Vagina (tissue), 2 donors: ENCODE data around the gene STARD3.

Source experiments
- POLR2A ChIP-seq, 2 donors: fragments of 450-650 bp; IDR thresholded peaks; one replicate each; pipeline ENCODE4 v1.6.1; 2017; ENCODE audit warnings: antibody characterized with exemption in 2 of 2, mild to moderate bottlenecking in 2 of 2, moderate library complexity in 2 of 2
- POLR2AphosphoS5 ChIP-seq, 2 donors: sonication (generic); formaldehyde crosslinking; IDR thresholded peaks; one replicate each; pipeline ENCODE4 v1.9.0; 2017; ENCODE audit warnings: antibody characterized with exemption in 2 of 2, mild to moderate bottlenecking in 2 of 2, low read depth in 1 of 2; ENCODE audit not compliant: insufficient read depth in 1 of 2

DNA sequence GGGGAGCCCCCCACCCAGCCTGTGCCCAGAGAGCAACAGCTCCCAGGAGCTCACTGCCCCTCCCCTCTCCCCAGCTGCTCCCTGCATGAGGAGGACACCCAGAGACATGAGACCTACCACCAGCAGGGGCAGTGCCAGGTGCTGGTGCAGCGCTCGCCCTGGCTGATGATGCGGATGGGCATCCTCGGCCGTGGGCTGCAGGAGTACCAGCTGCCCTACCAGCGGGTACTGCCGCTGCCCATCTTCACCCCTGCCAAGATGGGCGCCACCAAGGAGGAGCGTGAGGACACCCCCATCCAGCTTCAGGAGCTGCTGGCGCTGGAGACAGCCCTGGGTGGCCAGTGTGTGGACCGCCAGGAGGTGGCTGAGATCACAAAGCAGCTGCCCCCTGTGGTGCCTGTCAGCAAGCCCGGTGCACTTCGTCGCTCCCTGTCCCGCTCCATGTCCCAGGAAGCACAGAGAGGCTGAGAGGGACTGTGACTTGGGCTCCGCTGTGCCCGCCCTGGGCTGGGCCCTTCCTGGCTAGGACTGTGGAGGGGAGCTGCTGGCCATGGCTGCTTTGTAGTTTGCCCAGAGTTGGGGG, 28.8 kb downstream of the STARD3 start:
- peak in 1 of 2 donors; percentile 13 for TF ChIP-seq POLR2AphosphoS5 (IDR thresholded peaks at IDR 0.05; ENCODE audit: insufficient read depth in 1 of 2, low read depth in 1 of 2)
- TF ChIP-seq POLR2A (IDR thresholded peaks at IDR 0.05) = no peak
